HEK293T (cell line): ENCODE results near the gene CREB5.

Experiments used
- CTCF ChIA-PET: fragments of 350-600 bp; formaldehyde crosslinking; extraction: SDS; loops from one replicate; lab custom pipeline; 2021; ENCODE audit warnings: antibody characterized with exemption, inconsistent platforms; lab: Yijun Ruan, JAX
- POLR2A ChIA-PET: fragments of 350-600 bp; formaldehyde crosslinking; extraction: SDS; loops from one replicate; lab custom pipeline; 2020; ENCODE audit warnings: antibody characterized with exemption, inconsistent platforms; lab: Yijun Ruan, JAX
- DNase-seq: peaks from one replicate; pipeline ENCODE4 v3.0.0; 2012; ENCODE audit warnings: mixed read lengths; ENCODE audit errors: extremely low spot score
- ARNT ChIP-seq: fragments of 450-650 bp; IDR thresholded peaks from 2 replicates; pipeline ENCODE4 v1.6.1; 2017; ENCODE audit warnings: mild to moderate bottlenecking
- BHLHE40 ChIP-seq: fragments of 450-650 bp; IDR thresholded peaks from 2 replicates; pipeline ENCODE4 v1.6.1; 2016; ENCODE audit warnings: mild to moderate bottlenecking, moderate library complexity, borderline replicate concordance
- CTBP1 ChIP-seq: fragments of 450-650 bp; IDR thresholded peaks from 2 replicates; pipeline ENCODE4 v1.6.1; 2016; ENCODE audit warnings: borderline replicate concordance
- ELF4 ChIP-seq: fragments of 450-650 bp; IDR thresholded peaks from 2 replicates; pipeline ENCODE4 v1.6.1; 2017; ENCODE audit warnings: antibody characterized with exemption
- FOXA1 ChIP-seq: fragments of 450-650 bp; IDR thresholded peaks from 2 replicates; pipeline ENCODE4 v1.6.1; 2016; ENCODE audit warnings: mild to moderate bottlenecking
- FOXK2 ChIP-seq: fragments of 450-650 bp; IDR thresholded peaks from 2 replicates; pipeline ENCODE4 v1.6.1; 2016; ENCODE audit warnings: mild to moderate bottlenecking
- FOXM1 ChIP-seq: fragments of 450-650 bp; IDR thresholded peaks from 2 replicates; pipeline ENCODE4 v1.6.1; 2017; ENCODE audit warnings: mild to moderate bottlenecking, borderline replicate concordance
- HDGF ChIP-seq: fragments of 450-650 bp; IDR thresholded peaks from 2 replicates; pipeline ENCODE4 v1.6.1; 2017; ENCODE audit warnings: antibody characterized with exemption, borderline replicate concordance
- L3MBTL2 ChIP-seq: fragments of 450-650 bp; conservative IDR thresholded peaks from 2 replicates; pipeline ENCODE4 v1.6.1; 2016; ENCODE audit warnings: mild to moderate bottlenecking
- LEF1 ChIP-seq: fragments of 450-650 bp; IDR thresholded peaks from 2 replicates; pipeline ENCODE4 v1.6.1; 2017; ENCODE audit warnings: mild to moderate bottlenecking, borderline replicate concordance
- NFRKB ChIP-seq: fragments of 450-650 bp; IDR thresholded peaks from 2 replicates; pipeline ENCODE4 v1.6.1; 2016; ENCODE audit warnings: mild to moderate bottlenecking, moderate library complexity
- PKNOX1 ChIP-seq: fragments of 450-650 bp; IDR thresholded peaks from 2 replicates; pipeline ENCODE4 v1.6.1; 2016
- SP1 ChIP-seq: fragments of 450-650 bp; IDR thresholded peaks from 2 replicates; pipeline ENCODE4 v1.6.1; 2017
- SUZ12 ChIP-seq: fragments of 450-650 bp; IDR thresholded peaks from 2 replicates; pipeline ENCODE4 v1.6.1; 2016; ENCODE audit warnings: mild to moderate bottlenecking
- TARDBP ChIP-seq: fragments of 450-650 bp; IDR thresholded peaks from 2 replicates; pipeline ENCODE4 v1.6.1; 2016
- ZNF384 ChIP-seq: fragments of 450-650 bp; IDR thresholded peaks from 2 replicates; pipeline ENCODE4 v1.6.1; 2016

The CREB5 gene

GRCh38 chr7:28842769-28843295 lies 430.5 kb downstream of the CREB5 start:
- POLR2A ChIA-PET: no interaction called here
- CTCF ChIA-PET: no interaction called here
- TF ChIP-seq FOXA1 (no peak), FOXM1 (no peak), SUZ12 (no peak), ARNT (no peak), HDGF (no peak), LEF1 (no peak), ZNF384 (no peak), FOXK2 (no peak), ELF4 (no peak), BHLHE40 (no peak)
- DNase-seq: no peak

GRCh38 chr7:28845106-28845505 lies 432.8 kb downstream of the CREB5 start:
- ChIA-PET POLR2A (no interaction called here), CTCF (no interaction called here)
- no peak for DNase-seq
- TF ChIP-seq FOXM1 (no peak), PKNOX1 (no peak), TARDBP (no peak), LEF1 (no peak), FOXK2 (no peak), HDGF (no peak), NFRKB (no peak), FOXA1 (no peak), L3MBTL2 (no peak), CTBP1 (no peak), SP1 (no peak), ELF4 (no peak), ARNT (no peak)

GRCh38 chr7:28847176-28847575 lies 434.9 kb downstream of the CREB5 start:
- TF ChIP-seq SP1: no peak
- TF ChIP-seq ZNF384: no peak
- no peak for TF ChIP-seq ELF4
- TF ChIP-seq HDGF: no peak
- TF ChIP-seq L3MBTL2: no peak
- no peak for TF ChIP-seq SUZ12
- TF ChIP-seq FOXM1: no peak
- TF ChIP-seq PKNOX1: no peak
- TF ChIP-seq BHLHE40: no peak
- TF ChIP-seq FOXA1: no peak
- no peak for TF ChIP-seq NFRKB
- TF ChIP-seq TARDBP: no peak
- TF ChIP-seq CTBP1: no peak
- no peak for TF ChIP-seq ARNT
- no peak for TF ChIP-seq LEF1
- no peak for TF ChIP-seq FOXK2
- no peak for DNase-seq
- ChIA-PET POLR2A (no interaction called here), CTCF (no interaction called here)

- ChIA-PET POLR2A (no interaction called here), CTCF (no interaction called here)
- no peak for TF ChIP-seq BHLHE40
- TF ChIP-seq PKNOX1: no peak
- no peak for TF ChIP-seq LEF1
- no peak for TF ChIP-seq HDGF
- no peak for TF ChIP-seq SP1
- TF ChIP-seq FOXK2: no peak
- no peak for TF ChIP-seq L3MBTL2
- no peak for TF ChIP-seq FOXM1
- no peak for TF ChIP-seq ZNF384
- DNase-seq: no peak
Observed at GRCh38 chr7:28847681-28848080, 435.4 kb downstream of the CREB5 start.

- POLR2A ChIA-PET: no interaction called here
- no peak for DNase-seq
- CTCF ChIA-PET: interaction anchor here (0.7 kb wide), 1 partner anchor 393 kb away, joined by 6 read pairs; no protein-coding TSS in a partner anchor
- TF ChIP-seq L3MBTL2: no peak
- TF ChIP-seq FOXK2: no peak
Observed at GRCh38 chr7:28848906-28849305, 436.6 kb downstream of the CREB5 start.

- TF ChIP-seq ELF4 (no peak), LEF1 (no peak), SUZ12 (no peak), TARDBP (no peak), FOXM1 (no peak), CTBP1 (no peak), SP1 (no peak), FOXK2 (no peak), L3MBTL2 (no peak), HDGF (no peak), BHLHE40 (no peak), ZNF384 (no peak), NFRKB (no peak), ARNT (no peak), PKNOX1 (no peak), FOXA1 (no peak)
- CTCF ChIA-PET: no interaction called here
- no peak for DNase-seq
- POLR2A ChIA-PET: no interaction called here
Observed at GRCh38 chr7:28850699-28851098, 438.4 kb downstream of the CREB5 start.
